ENCODE results near the gene TRPC4AP. TPM values are rescaled to one million over a fixed set of nuclear protein-coding genes. Genes with fewer than 3 reads are reported as not detected.

Gene TRPC4AP
- total RNA-seq, 2 experiments from 2014 or later: 31.9 to 38.8 TPM

DNA sequence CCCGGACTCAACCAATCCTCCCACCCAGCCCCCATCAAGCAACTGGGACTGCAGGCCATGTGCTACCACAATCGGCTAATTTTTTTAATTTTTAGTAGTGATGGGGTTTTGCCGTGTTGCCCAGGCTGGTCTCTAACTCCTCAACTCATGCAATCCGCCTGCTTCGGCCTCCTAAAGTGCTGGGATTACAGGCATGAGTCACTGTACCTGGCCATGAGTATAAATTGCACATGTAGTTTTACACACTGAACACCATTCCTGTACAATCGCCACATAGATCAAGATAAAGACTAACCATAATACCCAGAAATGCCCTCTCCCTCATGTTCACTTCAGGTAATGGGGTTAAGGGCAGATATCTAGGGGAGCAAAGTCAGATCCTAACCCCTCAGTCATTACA is 26.4 kb downstream of the TRPC4AP start:
- Histone ChIP-seq H3K9me2 (ENCODE audit: insufficient read depth, low read length) (no peaks in the 10 kb centered on the region), H2AFZ (ENCODE audit: low read length) (no peak overlapping the region), H3K9me3 (ENCODE audit: low read length) (no peaks in the 10 kb centered on the region), H3K79me2 (ENCODE audit: insufficient read depth, low read depth, low read length) (peaks cover 17% of the 10 kb centered on the region; the same call in 1 of the 2 replicates), H3K4me1 (ENCODE audit: insufficient read depth, low read length, poor library complexity, severe bottlenecking) (no peaks in the 10 kb centered on the region), H3K36me3 (ENCODE audit: insufficient read depth, low read length) (peaks cover 49% of the 10 kb centered on the region), H3K27ac (ENCODE audit: low read depth, low read length, poor library complexity, severe bottlenecking) (no peak overlapping the region), H3K4me2 (ENCODE audit: low read length) (no peak overlapping the region), H3K4me3 (ENCODE audit: low read depth, low read length, poor library complexity, severe bottlenecking) (no peak overlapping the region), H4K20me1 (ENCODE audit: insufficient read depth, low read length) (no peaks in the 10 kb centered on the region)
- ChIA-PET CTCF (ENCODE audit: unreplicated experiment) (no interaction called here), POLR2A (no interaction called here)
- DNase-seq (ENCODE audit: low spot score): no peak
- BruUV-seq (replicated peaks): no TSS peak
- TF ChIP-seq EZH2phosphoT487 (IDR thresholded peaks at IDR 0.05; ENCODE audit: borderline replicate concordance, low read depth, low read length) (no peak), CTCF (conservative IDR thresholded peaks at IDR 0.05; ENCODE audit: low read length) (no peak)
- intact Hi-C loops (cut with micrococcal nuclease; ENCODE audit: unreplicated experiment): no loop called here

DNA sequence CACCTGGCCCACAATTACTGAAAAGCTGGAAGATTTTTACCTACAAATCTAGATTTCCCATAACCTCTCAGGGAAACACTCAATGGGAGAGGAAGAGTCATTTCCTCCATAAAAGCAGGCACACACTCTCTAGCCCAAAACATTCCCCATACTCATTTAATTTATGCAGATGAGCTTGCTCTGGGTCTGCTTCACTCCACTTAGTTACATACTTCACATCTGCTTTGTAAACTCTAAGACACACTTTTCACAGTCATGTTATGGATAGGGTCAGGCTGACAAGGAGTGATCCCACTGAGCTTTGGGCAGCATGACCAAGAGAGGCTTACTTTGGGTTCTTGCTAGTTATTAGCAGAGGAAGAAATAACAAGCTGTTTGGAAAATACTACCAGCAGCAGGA is 27.4 kb downstream of the TRPC4AP start:
- Histone ChIP-seq H4K20me1 (ENCODE audit: insufficient read depth, low read length) (no peaks in the 10 kb centered on the region), H3K36me3 (ENCODE audit: insufficient read depth, low read length) (peaks cover 51% of the 10 kb centered on the region), H3K9me3 (ENCODE audit: low read length) (no peaks in the 10 kb centered on the region), H3K79me2 (ENCODE audit: insufficient read depth, low read depth, low read length) (peaks cover 22% of the 10 kb centered on the region; the same call in 1 of the 2 replicates), H3K9me2 (ENCODE audit: insufficient read depth, low read length) (no peaks in the 10 kb centered on the region), H3K4me1 (ENCODE audit: insufficient read depth, low read length, poor library complexity, severe bottlenecking) (no peaks in the 10 kb centered on the region), H3K27ac (ENCODE audit: low read depth, low read length, poor library complexity, severe bottlenecking) (no peak overlapping the region), H3K4me2 (ENCODE audit: low read length) (no peak overlapping the region), H2AFZ (ENCODE audit: low read length) (no peak overlapping the region), H3K4me3 (ENCODE audit: low read depth, low read length, poor library complexity, severe bottlenecking) (no peak overlapping the region)
- CTCF ChIA-PET (ENCODE audit: unreplicated experiment): interaction anchor here (0.5 to 1.3 kb wide), 2 partner anchors 13 to 238 kb away, joined by 3 read pairs; no protein-coding TSS in a partner anchor
- DNase-seq (ENCODE audit: low spot score): no peak
- POLR2A ChIA-PET: no interaction called here
- TF ChIP-seq EZH2phosphoT487 (IDR thresholded peaks at IDR 0.05; ENCODE audit: borderline replicate concordance, low read depth, low read length): no peak
- no TSS peak for BruUV-seq (replicated peaks)
- intact Hi-C loops (cut with micrococcal nuclease; ENCODE audit: unreplicated experiment): no loop called here

DNA sequence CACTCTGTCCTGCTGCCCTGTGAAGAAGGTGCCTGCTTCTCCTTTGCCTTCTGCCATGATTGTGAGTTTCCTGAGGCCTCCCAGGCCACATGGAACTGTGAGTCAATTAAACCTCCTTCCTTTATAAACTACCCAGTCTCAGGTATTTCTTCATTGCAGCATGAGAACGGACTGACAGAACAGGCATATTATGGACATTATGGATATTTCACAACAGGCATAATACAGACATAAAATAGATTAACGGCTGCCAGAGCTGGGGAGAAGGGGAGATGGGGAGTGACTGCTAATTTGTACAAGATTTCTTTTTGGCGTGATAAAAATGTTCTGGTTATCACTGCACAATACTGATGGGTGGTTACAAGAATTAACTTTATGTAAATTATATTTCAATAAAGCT is 29.4 kb downstream of the TRPC4AP start:
- no peaks in the 10 kb centered on the region for H3K9me3 ChIP-seq (ENCODE audit: low read length)
- DNase-seq (ENCODE audit: low spot score): no peak
- no peaks in the 10 kb centered on the region for H3K4me1 ChIP-seq (ENCODE audit: insufficient read depth, low read length, poor library complexity, severe bottlenecking)
- TF ChIP-seq EZH2phosphoT487 (IDR thresholded peaks at IDR 0.05; ENCODE audit: borderline replicate concordance, low read depth, low read length): no peak
- no peak for TF ChIP-seq CTCF (conservative IDR thresholded peaks at IDR 0.05; ENCODE audit: low read length)
- no peak overlapping the region for H3K4me3 ChIP-seq (ENCODE audit: low read depth, low read length, poor library complexity, severe bottlenecking)
- CTCF ChIA-PET (ENCODE audit: unreplicated experiment): no interaction called here
- intact Hi-C loops (cut with micrococcal nuclease; ENCODE audit: unreplicated experiment): no loop called here
- H3K79me2 ChIP-seq (ENCODE audit: insufficient read depth, low read depth, low read length): peaks cover 34% of the 10 kb centered on the region; the same call in 1 of the 2 replicates
- no TSS peak for BruUV-seq (replicated peaks)
- H3K27ac ChIP-seq (ENCODE audit: low read depth, low read length, poor library complexity, severe bottlenecking): no peak overlapping the region
- peaks cover 39% of the 10 kb centered on the region for H3K36me3 ChIP-seq (ENCODE audit: insufficient read depth, low read length)
- no peak overlapping the region for H3K4me2 ChIP-seq (ENCODE audit: low read length)
- no peak overlapping the region for H2AFZ ChIP-seq (ENCODE audit: low read length)
- 0 out of 2 replicates have a peak, but pooled peaks cover 6% of the 10 kb centered on the region for H4K20me1 ChIP-seq (ENCODE audit: insufficient read depth, low read length)
- no peaks in the 10 kb centered on the region for H3K9me2 ChIP-seq (ENCODE audit: insufficient read depth, low read length)
- POLR2A ChIA-PET: no interaction called here

Measured in OCI-LY7 (cell line).